K562 (cell line): ENCODE results near the gene NBEA. TPM values are rescaled to one million over a fixed set of nuclear protein-coding genes. Genes with fewer than 3 reads are reported as not detected.

ENCODE experiments used
- ATAC-seq: fragments of 200-7000 bp; cut with Tn5 transposase; 3 replicates; pipeline ENCODE4 v1.9.1; 2020; ENCODE audit warnings: moderate library complexity
- BruUV-seq: library from RNA; stranded (reverse); fragments of 400-500 nt; replicated peaks from 2 replicates; lab custom pipeline; 2021; lab: Mats Ljungman, UMichigan
- CTCF ChIA-PET: fragments of 300-600 bp; formaldehyde crosslinking; extraction: SDS; loops from one replicate; lab custom pipeline; 2021; ENCODE audit warnings: low intra/inter-chr PET ratio; lab: Yijun Ruan, JAX
- POLR2A ChIA-PET: fragments of 300-600, 350-650 bp; sonication (Branson Sonifier 250); formaldehyde crosslinking; extraction: SDS; loops from one replicate; lab custom pipeline; 2021; ENCODE audit warnings: antibody characterized with exemption, inconsistent platforms; lab: Yijun Ruan, JAX
- DNase-seq, 4 experiments: peaks; one replicate each; pipeline versions ENCODE4 v3.0.0 to v3.0.0-alpha.2; 2011 to 2018; ENCODE audit warnings: low spot score in 3 of 4, mixed read lengths in 3 of 4; ENCODE audit errors: extremely low read depth in 1 of 4
- FAIRE-seq: peaks from 2 replicates; lab custom pipeline; 2011; peaks lifted over from hg19 to GRCh38; lab: Jason Lieb, UNC
- H2AFZ ChIP-seq: 2 replicates; pipeline ENCODE4 v1.6.0; 2011; ENCODE audit warnings: low read depth, low read length, control low read depth, inconsistent platforms
- H3K27ac ChIP-seq: fragments of 200-600 bp; 3 replicates; pipeline ENCODE4 v1.8.0; 2011; ENCODE audit warnings: low read depth, mild to moderate bottlenecking, control low read depth, inconsistent platforms, low read length, moderate library complexity, mixed read lengths; ENCODE audit errors: extremely low read depth
- H3K27me3 ChIP-seq, 2 experiments: fragments of 300-600 bp in 1 of 2; 2 replicates in 1 of 2; 3 replicates in 1 of 2; pipeline versions ENCODE4 v1.6.0 to v1.8.0; 2011; ENCODE audit warnings: inconsistent platforms in 2 of 2, low read length in 2 of 2, mild to moderate bottlenecking in 1 of 2, mixed read lengths in 1 of 2, moderate library complexity in 1 of 2; ENCODE audit not compliant: control insufficient read depth in 2 of 2, insufficient read depth in 2 of 2
- H3K36me3 ChIP-seq: fragments of 300-600 bp; 3 replicates; pipeline ENCODE4 v1.8.0; 2011; ENCODE audit warnings: mild to moderate bottlenecking, low read length, inconsistent platforms; ENCODE audit not compliant: control insufficient read depth, insufficient read depth
- H3K4me1 ChIP-seq, 2 experiments: fragments of 200-600 bp in 1 of 2; replicated peaks in 1 of 2; 2 replicates in 1 of 2; 3 replicates in 1 of 2; pipeline versions ENCODE4 v1.5.1 to v1.8.0; 2011; ENCODE audit warnings: inconsistent platforms in 2 of 2, low read length in 2 of 2, mild to moderate bottlenecking in 1 of 2, mixed read lengths in 1 of 2, moderate library complexity in 1 of 2; ENCODE audit not compliant: control insufficient read depth in 2 of 2, insufficient read depth in 2 of 2
- H3K4me2 ChIP-seq: 2 replicates; pipeline ENCODE4 v1.6.1; 2011; ENCODE audit warnings: low read length, control low read depth, inconsistent platforms, mixed read lengths; ENCODE audit not compliant: insufficient read depth
- H3K4me3 ChIP-seq: fragments of 200-600 bp; sonication (generic), shearing (Covaris generic); 2 replicates; pipeline ENCODE4 v1.5.1; 2016; ENCODE audit warnings: control low read depth, inconsistent platforms
- H3K79me2 ChIP-seq: fragments of 200-600 bp; 3 replicates; pipeline ENCODE4 v1.8.0; 2011; ENCODE audit warnings: low read length, inconsistent platforms; ENCODE audit not compliant: control insufficient read depth, insufficient read depth
- H3K9ac ChIP-seq, 2 experiments: 2 replicates each; pipeline versions ENCODE4 v1.6.0 to v1.6.1; 2011; ENCODE audit warnings: low read depth in 2 of 2, low read length in 2 of 2, control low read depth in 1 of 2, inconsistent platforms in 1 of 2, mild to moderate bottlenecking in 1 of 2, mixed read lengths in 1 of 2; ENCODE audit not compliant: insufficient read depth in 1 of 2
- H3K9me1 ChIP-seq: one replicate; pipeline ENCODE4 v1.6.0; 2011; ENCODE audit warnings: inconsistent platforms, mild to moderate bottlenecking, low read length, moderate library complexity; ENCODE audit not compliant: control insufficient read depth, insufficient read depth
- H3K9me3 ChIP-seq: replicated peaks from 2 replicates; pipeline ENCODE4 v1.5.1; 2011; ENCODE audit warnings: low read depth, low read length, inconsistent platforms; ENCODE audit not compliant: control insufficient read depth, insufficient read depth
- H4K20me1 ChIP-seq: replicated peaks from 2 replicates; pipeline ENCODE4 v1.6.1; 2011; ENCODE audit warnings: low read length, inconsistent platforms, mixed read lengths; ENCODE audit not compliant: control insufficient read depth, insufficient read depth
- EHMT2 ChIP-seq: fragments of 450-650 bp; IDR thresholded peaks from 2 replicates; pipeline ENCODE4 v1.6.1; 2018; ENCODE audit warnings: antibody characterized with exemption
- GATA2 ChIP-seq: sonication (generic); formaldehyde crosslinking; IDR thresholded peaks from 2 replicates; pipeline ENCODE4 v1.4.0; 2020; ENCODE audit warnings: mild to moderate bottlenecking, missing genetic modification reagents
- L3MBTL2 ChIP-seq: fragments of 450-650 bp; IDR thresholded peaks from 2 replicates; pipeline ENCODE4 v1.6.1; 2016; ENCODE audit warnings: mild to moderate bottlenecking, moderate library complexity
- NCOA2 ChIP-seq, 2 experiments: fragments of 450-650 bp; IDR thresholded peaks; 2 replicates each; pipeline ENCODE4 v1.6.1; 2018; ENCODE audit warnings: mild to moderate bottlenecking in 2 of 2, moderate library complexity in 1 of 2; ENCODE audit not compliant: partially characterized antibody in 2 of 2
- RBM14 ChIP-seq: fragments of 200-400 bp; formaldehyde crosslinking; IDR thresholded peaks from 2 replicates; pipeline ENCODE4 v1.6.1; 2018; ENCODE audit warnings: low read depth, mild to moderate bottlenecking, low read length, moderate library complexity, borderline replicate concordance; ENCODE audit not compliant: insufficient read depth
- SRSF3 ChIP-seq: fragments of 200-400 bp; formaldehyde crosslinking; IDR thresholded peaks from 2 replicates; pipeline ENCODE4 v1.6.1; 2016; ENCODE audit warnings: mild to moderate bottlenecking, low read length, moderate library complexity; ENCODE audit not compliant: insufficient read depth
- ZC3H11A ChIP-seq: IDR thresholded peaks from 2 replicates; pipeline ENCODE4 v1.6.1; 2012; ENCODE audit warnings: low read depth, low read length, improper control_type of control experiment
- ZNF146 ChIP-seq: IDR thresholded peaks from one replicate; pipeline ENCODE4 v1.6.1; 2018; ENCODE audit warnings: missing compliant biosample characterization; ENCODE audit not compliant: unreplicated experiment
- ZNF175 ChIP-seq: fragments of 200-800 bp; sonication (Bioruptor generic); IDR thresholded peaks from 2 replicates; pipeline ENCODE4 v1.6.1; 2016; ENCODE audit warnings: low read depth, mild to moderate bottlenecking, missing genetic modification characterization, missing compliant biosample characterization
- in situ Hi-C: fragments of 300-500 bp; cut with MboI; formaldehyde crosslinking; loops from 4 replicates; pipeline ENCODE4 v1.15.0; 2018; ENCODE audit warnings: inconsistent platforms, mixed read lengths
- intact Hi-C: fragments of 100-400 bp; cut with micrococcal nuclease; formaldehyde crosslinking; loops from 2 replicates; pipeline ENCODE4 v1.14.2; 2022
- polyA plus RNA-seq, 8 experiments: library from polyadenylated mRNA; depleted of rRNA in 4 of 8; stranded (reverse) in 5 of 8; unstranded in 3 of 8; fragments of >200 nt; fragmentation: Nextera tagmentation in 2 of 8; fragmentation: Illumina TruSeq in 1 of 8; extraction: Ambion mirVana in 2 of 8; extraction: Trizol in 1 of 8; gene quantifications; 2 replicates each; pipeline versions ENCODE4 v1.2.1 to v1.2.3, GENCODE V29; 2011 to 2014; ENCODE audit warnings: inconsistent platforms in 1 of 8, missing spikeins in 1 of 8
- total RNA-seq, 7 experiments: library from RNA; depleted of rRNA in 6 of 7; stranded (reverse); fragments of >200 nt in 6 of 7; fragmentation: Illumina TruSeq in 2 of 7; extraction: Trizol in 2 of 7; gene quantifications; 2 replicates each; pipeline versions ENCODE4 v1.2.1 to v1.2.3, GENCODE V29; 2011 to 2021; ENCODE audit warnings: low replicate concordance in 1 of 7
- TF ChIP-seq, protein P1 (sequence below): fragments of 200-800 bp; sonication (Bioruptor generic); IDR thresholded peaks from 2 replicates; pipeline ENCODE4 v1.6.1; 2017; ENCODE audit warnings: missing genetic modification characterization, missing compliant biosample characterization
- TF ChIP-seq, protein P2 (sequence below): fragments of 450-650 bp; formaldehyde crosslinking; IDR thresholded peaks from 2 replicates; pipeline ENCODE4 v1.4.0; 2020; ENCODE audit warnings: mild to moderate bottlenecking
- TF ChIP-seq, protein P3 (sequence below): fragments of 450-650 bp; formaldehyde crosslinking; IDR thresholded peaks from 2 replicates; pipeline ENCODE4 v1.4.0; 2022; ENCODE audit warnings: mild to moderate bottlenecking, moderate library complexity
- TF ChIP-seq, protein P4 (sequence below): fragments of 450-650 bp; IDR thresholded peaks from one replicate; pipeline ENCODE4 v1.6.1; 2018; ENCODE audit warnings: mild to moderate bottlenecking, moderate library complexity; ENCODE audit not compliant: partially characterized antibody
- TF ChIP-seq, protein P5 (sequence below): fragments of 450-650 bp; IDR thresholded peaks from 2 replicates; pipeline ENCODE4 v1.6.1; 2017; ENCODE audit warnings: antibody characterized with exemption
- TF ChIP-seq, protein P6 (sequence below): fragments of 250-450 bp; sonication (Bioruptor Pico); IDR thresholded peaks from 2 replicates; pipeline ENCODE4 v1.5.0; 2021

Gene NBEA
- total and polyA plus RNA-seq, 9 of the 15 experiments (the other 6 are each of a cell fraction or from before 2014, with no cell fraction given), result 0.03 to 0.94 (median 0.05) TPM; not detected in 2

DNA sequence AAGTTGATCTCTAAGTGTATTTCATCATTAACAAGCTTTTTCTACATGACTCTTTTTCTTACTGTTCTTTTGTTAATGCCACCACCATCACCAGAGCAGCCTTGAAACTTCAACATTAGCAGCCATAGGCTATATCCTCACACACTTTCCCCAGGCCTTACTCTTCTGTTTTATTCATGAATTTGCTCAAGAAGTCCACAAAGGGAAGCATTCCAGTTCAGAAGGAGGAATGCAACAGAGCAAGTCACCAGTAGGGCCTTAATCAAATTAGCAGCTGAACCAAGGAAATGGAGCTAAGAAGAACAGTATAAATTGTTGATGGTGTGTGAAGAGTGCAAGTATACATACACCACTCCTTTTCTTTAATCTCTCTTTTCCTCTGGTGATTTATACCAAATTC, 223.1 kb downstream of the NBEA start:
- Histone ChIP-seq H3K27ac (no peak overlapping the region), H2AFZ (no peak overlapping the region), H4K20me1 (no peaks in the 10 kb centered on the region), H3K4me3 (no peak overlapping the region), H3K27me3 (no peaks in the 10 kb centered on the region), H3K4me1 (no peaks in the 10 kb centered on the region), H3K4me2 (no peak overlapping the region), H3K9me1 (no peaks in the 10 kb centered on the region), H3K79me2 (no peaks in the 10 kb centered on the region), H3K9ac (no peak overlapping the region), H3K36me3 (no peaks in the 10 kb centered on the region), H3K9me3 (no peaks in the 10 kb centered on the region)
- intact Hi-C loops (loop anchor here (2.0 kb wide), 1 partner anchor 1486 kb away; no protein-coding TSS in a partner anchor), in situ Hi-C loops (loop anchor here (25.0 kb wide), 1 partner anchor 1228 kb away; no protein-coding TSS in a partner anchor)
- CTCF ChIA-PET, result no interaction called here
- FAIRE-seq (no peak), DNase-seq (no peak), ATAC-seq (no peak)
- POLR2A ChIA-PET, result no interaction called here
- no TSS peak for BruUV-seq
- TF ChIP-seq ZC3H11A (no peak), ZNF175 (CRISPR knock-in tag) (no peak), EHMT2 (no peak), RBM14 (no peak), ZNF146 (CRISPR knock-in tag) (no peak), L3MBTL2 (no peak), NCOA2 (IDR thresholded peaks at IDR 0.05; ENCODE audit: partially characterized antibody in 2 of 2) (no peak), SRSF3 (no peak), GATA2 (CRISPR knock-in tag) (no peak)
- TF ChIP-seq, protein P1, sequence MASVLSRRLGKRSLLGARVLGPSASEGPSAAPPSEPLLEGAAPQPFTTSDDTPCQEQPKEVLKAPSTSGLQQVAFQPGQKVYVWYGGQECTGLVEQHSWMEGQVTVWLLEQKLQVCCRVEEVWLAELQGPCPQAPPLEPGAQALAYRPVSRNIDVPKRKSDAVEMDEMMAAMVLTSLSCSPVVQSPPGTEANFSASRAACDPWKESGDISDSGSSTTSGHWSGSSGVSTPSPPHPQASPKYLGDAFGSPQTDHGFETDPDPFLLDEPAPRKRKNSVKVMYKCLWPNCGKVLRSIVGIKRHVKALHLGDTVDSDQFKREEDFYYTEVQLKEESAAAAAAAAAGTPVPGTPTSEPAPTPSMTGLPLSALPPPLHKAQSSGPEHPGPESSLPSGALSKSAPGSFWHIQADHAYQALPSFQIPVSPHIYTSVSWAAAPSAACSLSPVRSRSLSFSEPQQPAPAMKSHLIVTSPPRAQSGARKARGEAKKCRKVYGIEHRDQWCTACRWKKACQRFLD (CRISPR knock-in tag), result no peak
- TF ChIP-seq, protein P2, sequence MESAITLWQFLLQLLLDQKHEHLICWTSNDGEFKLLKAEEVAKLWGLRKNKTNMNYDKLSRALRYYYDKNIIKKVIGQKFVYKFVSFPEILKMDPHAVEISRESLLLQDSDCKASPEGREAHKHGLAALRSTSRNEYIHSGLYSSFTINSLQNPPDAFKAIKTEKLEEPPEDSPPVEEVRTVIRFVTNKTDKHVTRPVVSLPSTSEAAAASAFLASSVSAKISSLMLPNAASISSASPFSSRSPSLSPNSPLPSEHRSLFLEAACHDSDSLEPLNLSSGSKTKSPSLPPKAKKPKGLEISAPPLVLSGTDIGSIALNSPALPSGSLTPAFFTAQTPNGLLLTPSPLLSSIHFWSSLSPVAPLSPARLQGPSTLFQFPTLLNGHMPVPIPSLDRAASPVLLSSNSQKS (CRISPR knock-in tag), result no peak
- TF ChIP-seq, protein P3, sequence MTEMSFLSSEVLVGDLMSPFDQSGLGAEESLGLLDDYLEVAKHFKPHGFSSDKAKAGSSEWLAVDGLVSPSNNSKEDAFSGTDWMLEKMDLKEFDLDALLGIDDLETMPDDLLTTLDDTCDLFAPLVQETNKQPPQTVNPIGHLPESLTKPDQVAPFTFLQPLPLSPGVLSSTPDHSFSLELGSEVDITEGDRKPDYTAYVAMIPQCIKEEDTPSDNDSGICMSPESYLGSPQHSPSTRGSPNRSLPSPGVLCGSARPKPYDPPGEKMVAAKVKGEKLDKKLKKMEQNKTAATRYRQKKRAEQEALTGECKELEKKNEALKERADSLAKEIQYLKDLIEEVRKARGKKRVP (CRISPR knock-in tag), result no peak
- TF ChIP-seq, protein P4, sequence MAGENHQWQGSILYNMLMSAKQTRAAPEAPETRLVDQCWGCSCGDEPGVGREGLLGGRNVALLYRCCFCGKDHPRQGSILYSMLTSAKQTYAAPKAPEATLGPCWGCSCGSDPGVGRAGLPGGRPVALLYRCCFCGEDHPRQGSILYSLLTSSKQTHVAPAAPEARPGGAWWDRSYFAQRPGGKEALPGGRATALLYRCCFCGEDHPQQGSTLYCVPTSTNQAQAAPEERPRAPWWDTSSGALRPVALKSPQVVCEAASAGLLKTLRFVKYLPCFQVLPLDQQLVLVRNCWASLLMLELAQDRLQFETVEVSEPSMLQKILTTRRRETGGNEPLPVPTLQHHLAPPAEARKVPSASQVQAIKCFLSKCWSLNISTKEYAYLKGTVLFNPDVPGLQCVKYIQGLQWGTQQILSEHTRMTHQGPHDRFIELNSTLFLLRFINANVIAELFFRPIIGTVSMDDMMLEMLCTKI, result no peak
- TF ChIP-seq, protein P5, sequence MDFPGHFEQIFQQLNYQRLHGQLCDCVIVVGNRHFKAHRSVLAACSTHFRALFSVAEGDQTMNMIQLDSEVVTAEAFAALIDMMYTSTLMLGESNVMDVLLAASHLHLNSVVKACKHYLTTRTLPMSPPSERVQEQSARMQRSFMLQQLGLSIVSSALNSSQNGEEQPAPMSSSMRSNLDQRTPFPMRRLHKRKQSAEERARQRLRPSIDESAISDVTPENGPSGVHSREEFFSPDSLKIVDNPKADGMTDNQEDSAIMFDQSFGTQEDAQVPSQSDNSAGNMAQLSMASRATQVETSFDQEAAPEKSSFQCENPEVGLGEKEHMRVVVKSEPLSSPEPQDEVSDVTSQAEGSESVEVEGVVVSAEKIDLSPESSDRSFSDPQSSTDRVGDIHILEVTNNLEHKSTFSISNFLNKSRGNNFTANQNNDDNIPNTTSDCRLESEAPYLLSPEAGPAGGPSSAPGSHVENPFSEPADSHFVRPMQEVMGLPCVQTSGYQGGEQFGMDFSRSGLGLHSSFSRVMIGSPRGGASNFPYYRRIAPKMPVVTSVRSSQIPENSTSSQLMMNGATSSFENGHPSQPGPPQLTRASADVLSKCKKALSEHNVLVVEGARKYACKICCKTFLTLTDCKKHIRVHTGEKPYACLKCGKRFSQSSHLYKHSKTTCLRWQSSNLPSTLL, result no peak
- TF ChIP-seq, protein P6, sequence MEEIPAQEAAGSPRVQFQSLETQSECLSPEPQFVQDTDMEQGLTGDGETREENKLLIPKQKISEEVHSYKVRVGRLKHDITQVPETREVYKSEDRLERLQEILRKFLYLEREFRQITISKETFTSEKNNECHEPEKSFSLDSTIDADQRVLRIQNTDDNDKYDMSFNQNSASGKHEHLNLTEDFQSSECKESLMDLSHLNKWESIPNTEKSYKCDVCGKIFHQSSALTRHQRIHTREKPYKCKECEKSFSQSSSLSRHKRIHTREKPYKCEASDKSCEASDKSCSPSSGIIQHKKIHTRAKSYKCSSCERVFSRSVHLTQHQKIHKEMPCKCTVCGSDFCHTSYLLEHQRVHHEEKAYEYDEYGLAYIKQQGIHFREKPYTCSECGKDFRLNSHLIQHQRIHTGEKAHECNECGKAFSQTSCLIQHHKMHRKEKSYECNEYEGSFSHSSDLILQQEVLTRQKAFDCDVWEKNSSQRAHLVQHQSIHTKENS, result no peak
